ENCODE data around the gene SIK2.

The SIK2 gene

GRCh38 chr11:111582163-111582562, 20.1 kb upstream of the SIK2 start:
- no peak for DNase-seq (ENCODE audit: low read depth)

- no peak for DNase-seq (ENCODE audit: low read depth)
These were observed 19.4 kb upstream of the SIK2 start for GRCh38 chr11:111582881-111583280.

- no peak for DNase-seq (ENCODE audit: low read depth)
These were observed 16.9 kb upstream of the SIK2 start for GRCh38 chr11:111585371-111585770.

GRCh38 chr11:111586388-111586831, 15.8 kb upstream of the SIK2 start:
- peak; percentile 33 for DNase-seq (ENCODE audit: low read depth)

- DNase-seq (ENCODE audit: low read depth): no peak
These were observed 13.1 kb upstream of the SIK2 start for GRCh38 chr11:111589114-111589513.

- no peak for DNase-seq (ENCODE audit: low read depth)
These were observed 12.3 kb upstream of the SIK2 start for GRCh38 chr11:111589886-111590499.

- DNase-seq (ENCODE audit: low read depth): no peak
These were observed 10.9 kb upstream of the SIK2 start for GRCh38 chr11:111591187-111591960.

- no peak for DNase-seq (ENCODE audit: low read depth)
These were observed 9.8 kb upstream of the SIK2 start for GRCh38 chr11:111592491-111592890.

- no peak for DNase-seq (ENCODE audit: low read depth)
These were observed 5.9 kb upstream of the SIK2 start for GRCh38 chr11:111596319-111596718.

GRCh38 chr11:111598148-111598547, 4.1 kb upstream of the SIK2 start:
- no peak for DNase-seq (ENCODE audit: low read depth)

GRCh38 chr11:111598559-111598958, 3.7 kb upstream of the SIK2 start:
- no peak for DNase-seq (ENCODE audit: low read depth)

GRCh38 chr11:111601636-111601978, 642 bp upstream of the SIK2 start:
- no peak for DNase-seq (ENCODE audit: low read depth)

- no peak for DNase-seq (ENCODE audit: low read depth)
These were observed 789 bp downstream of the SIK2 start for GRCh38 chr11:111602865-111603610.

- no peak for DNase-seq (ENCODE audit: low read depth)
These were observed 1.4 kb downstream of the SIK2 start for GRCh38 chr11:111603611-111604130.

- no peak for DNase-seq (ENCODE audit: low read depth)
These were observed 2.3 kb downstream of the SIK2 start for GRCh38 chr11:111604392-111605009.

- DNase-seq (ENCODE audit: low read depth): no peak
These were observed 3.4 kb downstream of the SIK2 start for GRCh38 chr11:111605681-111606080.

- no peak for DNase-seq (ENCODE audit: low read depth)
These were observed 4.7 kb downstream of the SIK2 start for GRCh38 chr11:111606986-111607385.

- no peak for DNase-seq (ENCODE audit: low read depth)
These were observed 5.5 kb downstream of the SIK2 start for GRCh38 chr11:111607751-111608150.

- DNase-seq (ENCODE audit: low read depth): no peak
These were observed 10.0 kb downstream of the SIK2 start for GRCh38 chr11:111612224-111612623.

- DNase-seq (ENCODE audit: low read depth): no peak
These were observed 15.0 kb downstream of the SIK2 start for GRCh38 chr11:111617286-111617685.

GRCh38 chr11:111620518-111620917, 18.3 kb downstream of the SIK2 start:
- no peak for DNase-seq (ENCODE audit: low read depth)

- no peak for DNase-seq (ENCODE audit: low read depth)
These were observed 21.3 kb downstream of the SIK2 start for GRCh38 chr11:111623527-111624030.

Data from stimulated activated CD8-positive, alpha-beta memory T cell treated with anti-CD3 and anti-CD28 coated beads, Interleukin-15, amount 100 ng/mL, for 1 hour (primary cell).